HepG2 (cell line): ENCODE measurements around the gene RGS11. TPM values are rescaled to one million over a fixed set of nuclear protein-coding genes. Genes with fewer than 3 reads are reported as not detected.

Experiments used
- BCLAF1 ChIP-seq: fragments of 450-650 bp; IDR thresholded peaks from 2 replicates; pipeline ENCODE4 v1.6.1; 2017; ENCODE audit warnings: mild to moderate bottlenecking
- CEBPB ChIP-seq: IDR thresholded peaks from 2 replicates; pipeline ENCODE4 v1.6.1; 2011; ENCODE audit warnings: low read depth, low read length, improper control_type of control experiment, borderline replicate concordance
- E2F5 ChIP-seq: sonication (generic); formaldehyde crosslinking; conservative IDR thresholded peaks from 2 replicates; pipeline ENCODE4 v1.4.0; 2020; ENCODE audit warnings: missing genetic modification reagents
- HOMEZ ChIP-seq: IDR thresholded peaks from 2 replicates; pipeline ENCODE4 v1.6.1; 2016; ENCODE audit warnings: low read depth
- PHF8 ChIP-seq: sonication (generic); formaldehyde crosslinking; IDR thresholded peaks from 2 replicates; pipeline ENCODE4 v1.5.0; 2020; ENCODE audit warnings: missing genetic modification reagents
- POGZ ChIP-seq: sonication (generic); formaldehyde crosslinking; IDR thresholded peaks from 2 replicates; pipeline ENCODE4 v1.4.0; 2020; ENCODE audit warnings: mild to moderate bottlenecking, missing genetic modification reagents
- ZBED4 ChIP-seq: sonication (generic); formaldehyde crosslinking; IDR thresholded peaks from 2 replicates; pipeline ENCODE4 v1.4.0; 2020; ENCODE audit warnings: missing genetic modification reagents, borderline replicate concordance
- ZNF138 ChIP-seq: sonication (generic); formaldehyde crosslinking; IDR thresholded peaks from 2 replicates; pipeline ENCODE4 v1.5.0; 2020; ENCODE audit warnings: mild to moderate bottlenecking, low read depth, missing genetic modification reagents
- ZNF142 ChIP-seq: sonication (generic); formaldehyde crosslinking; IDR thresholded peaks from 2 replicates; pipeline ENCODE4 v1.4.0; 2020; ENCODE audit warnings: missing genetic modification reagents
- ZNF574 ChIP-seq: sonication (generic); formaldehyde crosslinking; IDR thresholded peaks from 2 replicates; pipeline ENCODE4 v1.4.0; 2020; ENCODE audit warnings: missing genetic modification reagents
- polyA plus RNA-seq, 8 experiments: library from polyadenylated mRNA; depleted of rRNA in 3 of 8; stranded (reverse) in 7 of 8; unstranded in 1 of 8; fragments of >200 nt; fragmentation: Illumina TruSeq in 4 of 8; extraction: Trizol in 4 of 8; gene quantifications; 2 replicates each; pipeline versions ENCODE4 v1.2.1 to v1.2.3, GENCODE V29; 2011 to 2016; ENCODE audit warnings: low read depth in 4 of 8, missing spikeins in 1 of 8, mixed read lengths in 1 of 8; ENCODE audit not compliant: insufficient read depth in 1 of 8
- total RNA-seq, 5 experiments: library from RNA; depleted of rRNA; stranded (reverse); fragments of >200 nt; fragmentation: Illumina TruSeq; extraction: Trizol; gene quantifications; 2 replicates each; pipeline ENCODE4 v1.2.3, GENCODE V29; 2016; ENCODE audit warnings: low read depth in 1 of 5

The RGS11 gene
- total and polyA plus RNA-seq, 2 of the 13 experiments (the other 11 are each of a cell fraction or from before 2014, with no cell fraction given): 0.11 TPM; not detected in 1

GRCh38 chr16:261031-261691, 14.6 kb downstream of the RGS11 start (continued):
- TF ChIP-seq ZBED4 (CRISPR knock-in tag) (no peak), ZNF138 (no peak), PHF8 (CRISPR knock-in tag) (no peak), CEBPB (no peak), E2F5 (CRISPR knock-in tag) (no peak), ZNF574 (CRISPR knock-in tag) (no peak), HOMEZ (CRISPR knock-in tag) (no peak), BCLAF1 (no peak), POGZ (CRISPR knock-in tag) (no peak), ZNF142 (CRISPR knock-in tag) (no peak)
